Activated CD8-positive, alpha-beta memory T cell treated with anti-CD3 and anti-CD28 coated beads, Interleukin-2, amount 50 U/mL, for 1 hour (primary cell): ENCODE measurements around the gene MED12L.

Source experiments
- DNase-seq: peaks from one replicate; pipeline ENCODE4 v3.0.0-alpha.2; 2020; ENCODE audit errors: extremely low read depth

Gene MED12L

DNA sequence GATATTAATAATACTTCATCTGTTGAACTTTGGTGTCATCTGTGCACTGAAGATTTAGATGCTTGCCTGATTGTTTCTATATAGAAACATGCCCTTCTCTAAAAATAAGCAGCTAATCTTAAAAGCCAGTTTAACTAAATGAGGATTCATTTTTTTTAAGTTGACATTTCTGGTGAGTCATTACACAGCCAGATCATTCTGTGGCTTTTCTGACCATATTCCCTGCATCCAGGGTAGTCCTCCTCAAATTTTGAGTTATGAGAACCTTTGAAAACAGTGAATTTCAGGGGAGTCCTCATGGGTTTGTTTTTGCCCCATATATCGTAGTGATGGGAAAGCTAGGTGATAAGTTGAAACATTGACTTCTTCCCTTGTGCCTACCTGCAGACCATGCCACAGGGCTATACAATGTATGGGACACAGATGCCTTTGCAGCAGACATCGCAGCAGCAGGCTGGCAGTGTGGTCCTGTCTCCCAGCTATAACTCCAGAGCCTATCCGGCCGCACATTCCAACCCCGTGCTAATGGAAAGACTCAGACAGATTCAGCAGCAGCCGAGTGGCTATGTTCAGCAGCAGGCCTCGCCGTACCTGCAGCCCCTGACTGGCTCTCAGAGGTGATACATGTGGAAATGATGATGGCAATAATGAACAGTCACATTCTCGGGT is 325.6 kb downstream of the MED12L start:
- DNase-seq: no peak

DNA sequence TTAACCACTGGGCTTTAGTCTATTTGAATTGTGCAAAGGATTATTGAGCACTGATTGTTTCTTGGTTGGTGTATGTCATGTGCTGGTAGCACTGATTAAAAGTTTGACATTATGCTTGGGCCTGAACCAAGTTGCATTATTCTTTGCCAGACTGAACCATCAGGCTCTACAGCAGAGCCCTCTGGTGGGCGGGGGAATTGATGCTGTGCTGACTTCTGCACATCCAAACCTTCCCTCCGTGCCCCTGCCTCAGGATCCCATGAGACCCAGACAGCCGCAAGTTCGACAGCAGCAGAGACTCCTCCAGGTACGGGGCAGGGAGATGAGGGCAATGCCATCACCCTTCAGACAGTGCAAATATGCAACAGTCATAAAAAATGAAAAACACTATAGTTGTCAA is 327.5 kb downstream of the MED12L start:
- DNase-seq: no peak

DNA sequence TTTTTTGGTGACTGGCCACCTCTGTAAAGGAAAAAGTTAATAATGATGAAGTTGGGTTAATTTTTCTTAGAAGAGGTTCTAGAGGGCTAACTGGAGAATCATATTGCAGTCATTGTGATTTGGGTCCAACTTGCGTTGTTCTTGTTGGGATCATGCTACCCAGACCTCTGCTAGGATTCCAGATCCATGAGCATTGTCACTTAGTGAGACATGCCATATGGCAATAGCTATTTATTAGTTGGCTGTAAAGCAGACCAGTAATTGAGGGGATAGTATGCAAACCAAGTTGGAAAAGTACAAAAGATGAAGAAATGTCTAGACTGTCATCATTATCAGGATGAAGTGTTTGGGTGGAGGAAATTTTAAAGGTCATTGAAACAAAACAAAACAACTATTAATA is 329.8 kb downstream of the MED12L start:
- DNase-seq: no peak

DNA sequence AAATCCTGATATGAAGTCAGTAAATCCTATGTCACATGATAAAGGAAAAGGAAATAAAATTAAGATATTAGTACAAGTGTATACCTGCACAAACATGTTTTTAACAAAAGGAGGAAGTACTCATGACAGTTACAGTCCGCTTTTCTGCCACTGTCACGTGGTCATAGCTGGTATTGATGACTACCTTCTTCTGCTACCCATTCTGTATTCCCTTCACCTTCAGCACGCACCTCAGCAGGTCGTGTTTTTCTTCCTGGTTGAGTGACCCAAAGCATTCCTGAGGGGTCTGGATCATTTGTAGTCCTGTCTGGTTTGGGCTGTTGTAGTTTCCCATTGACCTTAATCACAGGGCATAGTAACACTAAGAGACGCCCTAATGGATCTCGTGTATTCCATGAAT is 334.3 kb downstream of the MED12L start:
- no peak for DNase-seq

DNA sequence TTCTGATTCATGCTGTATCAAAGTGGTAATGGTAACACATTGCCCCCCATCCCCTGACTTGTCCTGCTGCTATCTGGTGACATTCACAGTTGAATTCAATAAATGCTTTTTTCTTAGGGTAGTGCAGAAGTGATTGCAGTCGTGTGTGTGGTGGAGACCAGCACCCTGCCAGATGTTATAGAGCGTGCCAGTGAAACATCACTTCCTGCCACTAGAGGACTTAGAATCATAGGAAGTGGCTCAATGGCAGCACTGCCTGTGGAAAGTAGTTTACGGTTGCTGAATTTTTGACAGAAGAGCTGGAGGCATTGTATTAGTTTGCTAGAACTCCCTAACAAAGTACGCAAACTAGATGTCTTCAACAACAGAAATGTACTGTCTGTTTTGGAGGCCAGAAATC is 336.5 kb downstream of the MED12L start:
- DNase-seq: no peak

DNA sequence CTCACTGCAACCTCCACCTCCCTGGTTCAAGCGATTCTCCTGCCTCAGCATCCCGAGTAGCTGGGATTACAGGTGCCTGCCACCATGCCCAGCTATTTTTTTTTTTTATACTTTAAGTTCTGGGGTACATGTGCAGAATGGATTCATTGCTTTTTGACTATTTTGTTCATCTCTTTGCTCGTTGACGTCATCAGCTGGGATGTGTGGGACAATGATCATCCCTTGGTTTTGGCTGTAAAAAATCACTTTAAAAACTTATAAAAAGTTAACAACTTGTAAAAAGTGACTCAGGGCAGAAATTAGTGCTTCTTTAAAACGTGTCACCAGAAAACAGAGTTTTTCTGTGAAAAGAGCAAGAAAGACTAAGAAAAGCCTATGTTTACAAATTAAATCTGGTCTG is 337.6 kb downstream of the MED12L start:
- DNase-seq: no peak

DNA sequence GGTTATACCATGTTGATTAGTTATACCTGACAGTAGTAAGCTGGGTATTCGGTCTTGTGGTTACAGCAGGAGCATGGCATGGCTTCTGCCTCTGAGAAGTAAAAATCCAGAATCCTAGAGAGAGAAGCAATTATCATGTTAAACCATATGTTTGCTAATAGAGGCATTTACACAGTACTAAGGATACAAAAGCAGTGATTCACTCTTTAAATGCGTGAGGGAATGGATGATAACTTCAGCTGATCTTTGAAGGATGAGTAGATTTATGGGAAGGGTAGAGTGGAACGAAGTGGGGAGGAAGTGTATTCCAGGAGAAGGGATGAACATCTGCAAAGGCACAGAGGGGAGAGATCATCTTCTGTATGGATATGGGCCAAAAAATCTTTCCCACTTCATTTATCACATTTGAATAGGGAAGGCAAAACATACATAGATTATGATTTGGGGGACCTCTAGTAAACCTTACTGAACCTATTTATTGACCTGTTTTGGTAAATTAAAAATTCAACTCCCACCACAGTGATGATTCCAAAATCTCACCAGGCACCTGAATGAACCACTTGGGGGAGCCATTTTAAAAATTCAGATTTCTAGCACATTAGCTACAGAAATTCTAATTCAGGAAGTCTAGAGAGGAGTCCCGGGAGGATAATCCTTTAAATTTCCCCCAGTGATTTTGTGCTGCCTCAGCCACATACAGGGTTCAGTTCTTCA is 340.3 kb downstream of the MED12L start:
- DNase-seq: no peak

DNA sequence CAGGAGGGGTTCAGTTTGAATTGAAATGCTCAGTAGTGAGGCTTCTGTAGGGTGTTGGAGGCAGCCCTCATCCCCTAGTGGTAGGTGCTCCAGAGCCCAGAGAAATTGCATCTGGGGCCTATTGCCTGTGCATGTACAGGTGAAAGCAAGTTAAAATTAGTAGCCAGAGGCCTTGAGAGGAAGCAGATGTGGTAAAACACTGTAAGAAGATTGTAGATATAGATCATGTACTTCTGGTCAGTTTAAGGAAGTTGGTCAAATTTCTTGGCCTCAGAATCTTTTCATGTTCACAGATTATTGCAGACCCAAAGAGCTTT is 340.8 kb downstream of the MED12L start:
- DNase-seq: no peak

DNA sequence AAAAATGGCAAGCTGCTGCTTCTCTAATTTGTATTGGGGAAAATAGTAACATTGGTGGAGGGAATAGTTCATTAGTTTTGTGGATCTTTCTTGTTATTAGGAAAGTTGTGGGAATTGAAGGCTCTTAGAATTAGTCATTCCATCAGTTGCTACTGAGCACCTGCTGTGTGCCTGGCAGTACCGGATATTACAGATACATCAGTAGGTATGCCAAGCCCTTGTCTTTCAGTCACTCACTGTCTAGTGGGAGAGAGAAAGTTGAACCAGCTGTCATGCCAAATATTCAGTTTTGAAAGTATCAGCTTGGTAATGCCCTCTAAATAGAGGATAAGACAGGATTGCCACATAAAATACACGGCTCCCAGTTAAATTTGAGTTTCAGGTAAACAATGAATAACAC is 342.9 kb downstream of the MED12L start:
- no peak for DNase-seq

DNA sequence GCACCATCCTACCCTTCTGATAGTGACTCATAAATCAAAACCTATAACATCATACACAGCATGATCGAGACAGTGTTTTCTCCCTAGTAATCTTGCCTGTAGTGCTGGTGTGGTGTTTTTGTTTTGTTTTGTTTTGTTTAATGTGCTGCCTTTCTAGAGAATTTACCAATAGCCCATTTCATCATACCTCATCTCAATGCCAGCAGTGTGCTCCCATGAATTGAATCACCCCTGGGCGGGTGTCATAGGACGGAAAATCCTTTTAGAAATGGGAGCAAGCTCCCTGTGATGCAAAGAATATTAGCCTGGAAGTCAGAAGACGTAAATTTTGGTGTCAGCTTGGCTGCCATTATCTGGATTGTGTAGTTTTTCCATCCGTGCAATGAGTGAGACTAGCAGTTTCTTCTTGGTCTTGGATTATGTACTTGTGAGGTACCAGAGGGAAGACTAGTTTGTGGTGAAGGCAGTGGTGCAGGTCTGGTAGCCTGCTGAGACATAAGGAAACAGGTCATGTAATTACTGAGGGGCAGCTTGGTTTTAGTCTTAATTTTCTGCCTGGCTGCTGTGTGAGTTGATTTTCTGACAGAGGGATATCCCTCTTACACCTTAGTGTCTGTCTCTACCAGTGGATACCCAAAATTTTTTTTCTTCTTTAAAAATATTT is 345.5 kb downstream of the MED12L start:
- DNase-seq: no peak

DNA sequence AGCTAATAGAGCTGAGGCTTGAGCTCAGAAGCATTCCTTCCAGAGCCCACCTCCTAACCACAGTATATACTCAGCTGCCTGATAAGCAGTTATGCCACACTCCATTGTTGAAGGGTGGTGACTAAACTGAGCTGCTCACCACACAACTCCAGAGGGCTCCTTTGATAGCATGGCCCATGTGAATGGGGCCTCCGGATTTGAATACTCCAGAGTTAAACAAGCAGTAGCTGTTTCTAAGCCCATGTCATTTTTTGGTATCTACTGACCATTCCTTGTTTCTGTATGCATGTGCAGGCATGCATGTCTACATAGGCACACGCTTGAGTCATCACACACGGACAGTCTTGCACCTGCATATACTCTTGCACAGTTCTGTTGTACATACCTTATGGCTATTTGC is 346.5 kb downstream of the MED12L start:
- DNase-seq: no peak

DNA sequence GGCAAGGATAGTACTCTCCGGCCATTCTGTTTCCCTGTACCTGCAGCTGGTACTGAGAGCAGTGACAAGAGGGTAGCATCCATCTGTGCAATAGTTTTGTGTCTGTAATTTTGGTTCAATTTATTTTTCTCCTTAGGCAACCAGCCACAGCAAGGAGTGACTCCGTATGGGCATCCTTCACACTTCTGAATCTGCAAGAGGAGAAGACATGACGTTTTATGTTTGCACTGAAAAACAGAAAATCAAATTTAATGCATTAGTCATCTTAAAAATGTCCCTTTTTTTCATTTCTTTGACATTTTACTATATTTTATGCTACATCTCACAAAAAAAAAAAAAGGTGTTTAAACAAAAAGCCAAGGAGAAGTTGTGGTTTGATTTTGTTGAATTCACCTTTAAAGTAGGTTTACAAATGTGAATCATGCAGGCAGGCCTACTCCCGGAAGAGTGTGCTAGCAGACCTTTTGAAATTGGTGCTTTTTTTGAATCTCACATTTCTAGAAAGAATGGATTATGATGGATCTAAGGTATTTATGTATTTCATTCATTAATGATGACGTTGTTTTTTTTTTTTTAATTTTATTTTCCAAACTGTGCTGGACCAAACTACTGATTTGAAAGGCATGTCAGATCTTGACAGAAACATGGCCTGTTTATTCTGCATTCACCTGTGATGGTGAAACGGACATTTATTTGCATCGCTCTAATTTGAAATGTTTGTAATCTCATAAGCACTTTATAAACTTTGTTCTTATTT is 347.3 kb downstream of the MED12L start:
- no peak for DNase-seq

DNA sequence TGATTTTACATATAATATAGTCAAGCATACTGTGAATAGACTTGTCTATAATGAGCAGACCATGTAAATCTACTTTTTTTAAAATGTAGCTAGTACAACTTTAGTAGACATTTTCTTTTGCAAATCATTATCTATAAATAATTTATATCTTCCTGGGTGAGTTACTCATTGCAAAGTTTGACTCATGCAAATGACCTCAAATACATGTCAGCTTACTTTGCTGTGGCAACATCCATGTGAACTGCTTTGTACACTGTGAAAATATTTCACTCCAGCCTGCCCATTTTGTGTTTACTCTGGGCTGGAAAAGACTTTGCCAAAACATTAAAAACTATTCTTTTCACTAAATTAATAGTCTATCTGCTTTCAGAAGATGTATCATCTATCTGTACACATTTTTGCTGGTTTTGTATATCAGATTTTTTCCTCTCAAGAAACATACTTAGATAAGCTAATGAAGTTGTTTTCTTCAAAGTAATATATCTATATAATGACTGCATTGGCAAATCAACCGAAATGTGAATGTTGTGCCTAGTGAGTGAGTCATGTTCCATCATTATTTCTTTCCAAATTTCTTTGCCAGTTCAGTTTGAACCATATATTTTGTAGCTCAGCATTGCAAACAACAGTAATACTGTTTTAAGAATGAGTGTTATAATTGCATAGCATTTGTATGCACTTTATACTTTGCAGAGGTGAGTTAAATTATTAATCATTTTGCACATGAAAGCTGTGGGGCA is 348.9 kb downstream of the MED12L start:
- DNase-seq: no peak

DNA sequence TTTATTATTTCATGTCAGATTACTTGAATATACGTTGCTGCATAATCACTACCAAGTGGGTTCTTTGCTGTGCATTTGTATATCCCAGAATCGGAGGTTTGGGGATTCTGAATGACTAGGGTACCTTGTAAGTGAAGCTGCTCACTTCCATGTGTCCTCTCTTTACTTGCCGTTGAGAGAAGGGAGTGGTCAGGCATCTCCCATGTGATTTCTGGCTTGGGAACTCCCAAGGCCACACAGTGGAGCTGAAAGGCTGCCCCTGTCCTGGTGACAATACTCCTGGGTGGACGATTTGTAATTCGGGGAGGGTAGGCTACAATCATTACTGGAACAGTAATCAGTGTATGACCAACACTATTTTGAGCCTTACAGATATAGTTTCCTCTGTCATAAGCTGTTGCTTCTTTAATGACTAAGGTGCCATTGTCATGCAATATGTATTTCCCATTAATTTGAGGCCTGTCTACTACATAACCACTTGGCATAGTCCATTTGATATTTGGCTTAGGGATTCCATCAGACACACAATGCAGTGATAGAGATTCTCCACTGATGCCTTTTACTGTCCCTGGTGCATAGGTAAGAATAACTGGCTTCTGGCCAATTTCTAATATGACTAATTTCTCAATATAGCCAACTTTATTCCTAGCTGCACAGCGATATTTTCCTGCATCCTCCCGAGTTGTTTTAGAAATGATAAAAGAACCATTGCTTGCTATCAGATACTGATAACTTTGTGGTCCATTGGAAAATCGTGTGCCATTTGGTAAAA is 351.4 kb downstream of the MED12L start:
- no peak for DNase-seq

DNA sequence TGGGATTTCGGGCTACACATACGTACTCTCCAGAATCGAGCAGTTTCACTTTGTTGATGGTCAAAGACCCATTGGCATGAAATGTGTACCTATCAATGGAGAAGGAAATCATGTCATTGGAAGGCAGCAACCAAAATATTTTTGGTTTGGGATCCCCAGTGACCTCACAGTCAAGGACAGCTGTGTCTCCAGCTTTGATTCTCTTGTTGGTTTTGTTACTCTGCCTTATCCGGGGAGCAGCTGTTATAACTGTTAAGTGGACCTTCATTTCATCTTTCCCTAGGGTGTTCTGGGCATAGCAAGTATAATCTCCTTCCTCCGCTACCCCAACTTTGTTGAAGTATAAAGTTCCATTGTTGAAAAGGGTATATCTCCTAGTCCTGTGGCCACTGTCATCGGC is 352.4 kb downstream of the MED12L start:
- DNase-seq: no peak

DNA sequence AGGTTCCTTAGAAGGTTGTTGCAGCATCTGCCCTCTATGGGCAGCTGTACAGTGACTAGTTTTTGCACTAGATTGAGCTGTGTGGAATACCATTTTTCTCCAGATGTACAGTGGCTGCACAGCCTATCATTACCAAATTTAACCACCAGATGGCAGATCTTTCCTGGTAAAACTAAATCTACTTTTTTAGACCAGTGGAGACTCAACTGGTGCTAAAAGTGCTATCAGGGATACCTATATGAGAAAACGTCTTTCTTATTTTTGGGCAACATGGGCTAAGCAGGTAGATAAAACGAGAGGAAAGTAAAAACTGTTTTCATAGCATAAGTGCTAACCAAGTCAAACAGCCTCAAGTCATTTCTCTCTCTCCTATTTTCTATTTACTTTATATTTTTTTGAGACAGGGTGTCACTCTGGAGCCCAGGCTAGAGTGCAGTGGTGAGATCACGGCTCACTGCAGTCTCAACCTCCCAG is 354.2 kb downstream of the MED12L start:
- DNase-seq: no peak

DNA sequence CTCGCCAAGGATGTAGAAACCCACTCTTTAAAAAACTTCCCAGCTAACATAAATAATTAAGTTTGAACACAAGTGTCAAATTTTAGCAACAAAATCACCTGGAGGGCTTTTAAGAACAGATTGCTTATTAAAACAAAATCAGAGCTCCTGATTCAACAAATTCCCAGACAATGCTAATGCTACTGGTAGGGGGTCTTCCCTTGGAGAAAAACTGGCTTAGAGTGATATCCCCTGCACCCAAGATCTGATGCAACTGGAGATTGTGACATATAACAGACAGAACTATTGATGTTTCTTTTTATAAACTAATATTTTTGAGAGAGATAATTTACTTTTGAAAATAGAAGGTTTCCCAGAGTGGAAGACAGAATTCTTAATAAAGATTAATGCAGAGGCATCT is 355.5 kb downstream of the MED12L start:
- DNase-seq: no peak

DNA sequence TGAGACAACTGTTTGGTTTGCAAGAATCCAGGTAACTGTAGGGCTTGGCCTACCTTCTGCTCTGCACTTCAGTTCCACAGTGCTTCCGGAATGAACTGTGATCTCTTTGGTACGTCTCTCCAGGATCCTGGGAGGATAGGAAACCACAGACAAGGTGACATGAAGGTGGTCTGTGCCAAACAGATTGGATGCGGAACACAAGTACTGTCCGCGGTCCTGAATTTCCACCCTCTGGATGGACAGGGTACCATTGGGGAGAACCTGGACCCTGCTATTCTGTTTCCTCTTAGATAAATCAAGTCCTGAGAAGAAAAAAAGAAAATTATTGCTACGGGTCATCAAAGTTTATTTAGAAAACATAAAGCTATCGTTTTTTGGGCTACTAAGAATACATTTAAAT is 358.1 kb downstream of the MED12L start:
- DNase-seq: no peak

DNA sequence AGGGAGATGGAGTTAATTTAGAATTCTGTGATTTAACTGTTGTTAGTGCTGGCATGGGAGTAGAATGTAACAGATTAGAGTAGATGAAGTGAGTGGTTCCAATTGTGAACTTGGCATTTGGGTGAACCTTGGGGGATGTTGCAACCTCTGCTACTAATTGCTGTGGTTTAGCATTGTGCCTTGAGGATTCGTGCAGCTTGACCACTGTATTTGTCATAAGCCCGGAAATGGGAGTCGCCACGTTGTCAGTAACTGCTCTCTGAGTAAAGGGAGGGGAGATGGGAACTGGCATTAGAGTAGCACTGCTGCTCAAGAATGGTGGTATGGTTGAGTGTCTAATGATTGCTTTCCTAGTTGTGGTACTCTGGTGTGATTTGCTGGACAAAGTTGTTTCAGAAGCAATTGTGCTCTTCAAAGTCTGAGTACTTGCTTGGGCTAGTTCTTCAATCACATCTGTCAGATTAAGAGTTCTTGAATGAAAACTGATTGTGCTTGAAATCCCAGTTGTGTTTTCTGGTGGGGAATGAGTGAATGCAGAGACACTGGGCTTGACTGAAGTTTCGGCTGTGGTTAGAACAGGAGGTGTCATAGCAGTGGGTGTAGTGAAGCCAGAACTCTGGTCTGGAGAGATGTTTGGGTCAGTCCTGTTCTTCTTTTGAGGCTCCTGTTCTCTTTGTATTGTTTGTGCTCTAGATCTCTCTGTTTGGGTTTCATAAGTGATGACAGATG is 360.0 kb downstream of the MED12L start:
- DNase-seq: no peak

DNA sequence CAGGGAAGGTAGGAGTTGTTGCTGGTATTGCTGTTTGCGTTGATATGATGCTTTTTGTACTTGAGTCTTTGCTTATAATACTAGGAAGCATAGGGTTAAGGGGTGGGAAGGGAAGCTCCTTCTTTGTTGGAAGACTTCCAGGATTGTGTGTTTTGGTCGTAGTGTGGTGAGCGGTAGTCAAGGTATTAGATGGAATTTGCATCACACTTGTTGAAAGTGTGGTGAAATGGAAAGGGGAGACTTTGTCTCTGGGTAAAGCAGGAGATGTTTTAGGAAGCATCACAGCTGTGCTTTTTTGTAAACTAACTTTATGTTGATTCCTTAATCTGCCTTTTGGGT is 360.5 kb downstream of the MED12L start:
- no peak for DNase-seq

DNA sequence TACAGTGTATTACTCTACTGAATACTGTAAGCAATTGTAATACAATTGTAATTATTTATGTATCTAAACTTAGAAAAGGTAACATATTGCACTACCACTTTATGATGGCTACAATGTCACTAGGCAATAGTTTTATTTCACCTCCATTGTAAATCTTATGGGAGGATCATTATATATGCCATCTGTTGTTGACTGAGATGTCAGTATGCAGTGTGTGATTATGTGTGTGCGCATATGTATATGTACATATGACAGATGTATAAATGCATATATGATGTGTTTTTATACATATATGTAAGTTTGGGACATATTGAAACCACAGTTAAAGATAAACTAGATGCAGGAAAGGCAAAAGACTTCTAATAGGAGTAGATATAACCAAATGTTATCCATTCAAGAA is 366.9 kb downstream of the MED12L start:
- no peak for DNase-seq
